Stimulated activated CD4-positive, alpha-beta T cell treated with anti-CD3 and anti-CD28 coated beads, Interleukin-1b, Interleukin-23, amount 100 ng/mL, for 4 hours (primary cell): Measurements from ENCODE around the gene HTT.

Experiments
- DNase-seq, 2 donors: peaks; one replicate each; pipeline ENCODE4 v3.0.0-alpha.2; 2020; ENCODE audit warnings: low read depth in 2 of 2

The HTT gene

DNA sequence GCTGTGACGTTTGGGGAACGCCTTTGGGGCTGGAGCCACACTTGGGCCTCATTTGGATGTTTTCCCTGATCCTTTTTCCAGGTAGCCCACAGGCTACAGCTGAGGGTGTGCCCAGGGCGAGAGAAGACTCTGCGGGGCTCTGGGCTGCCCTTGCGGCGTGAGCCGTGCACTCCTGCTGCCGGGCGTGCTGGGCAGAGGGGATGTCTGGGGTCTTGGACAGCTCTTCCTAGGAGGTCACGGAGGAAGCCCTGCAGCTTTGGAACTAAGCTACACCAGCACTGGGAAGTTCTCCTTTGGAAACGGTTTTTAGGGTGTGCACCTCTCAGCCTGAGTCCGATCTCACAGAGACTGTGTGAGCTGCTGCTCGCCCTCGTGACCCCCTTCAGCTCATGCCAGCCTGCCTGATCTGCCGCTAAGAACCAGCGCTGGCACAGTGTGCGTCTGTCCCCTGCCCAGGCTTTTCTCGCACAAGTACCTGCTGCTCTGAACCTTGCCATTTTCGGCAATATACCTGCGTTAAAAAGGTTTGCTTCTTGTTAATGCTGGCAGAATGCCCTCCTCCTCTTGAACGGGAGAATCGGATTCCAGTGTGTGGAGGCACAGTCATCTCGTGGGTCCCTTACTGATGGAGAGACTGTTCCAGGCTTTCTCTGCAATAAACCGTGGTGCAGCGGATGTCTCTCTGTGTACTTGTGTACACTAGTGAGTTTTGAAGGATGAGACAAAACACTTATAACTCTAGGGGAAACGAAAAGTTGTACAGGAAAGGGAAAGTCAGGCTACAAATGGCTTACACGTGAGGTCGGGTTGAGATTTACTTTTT lies 188.8 kb downstream of the HTT start:
- DNase-seq, result no peak

DNA sequence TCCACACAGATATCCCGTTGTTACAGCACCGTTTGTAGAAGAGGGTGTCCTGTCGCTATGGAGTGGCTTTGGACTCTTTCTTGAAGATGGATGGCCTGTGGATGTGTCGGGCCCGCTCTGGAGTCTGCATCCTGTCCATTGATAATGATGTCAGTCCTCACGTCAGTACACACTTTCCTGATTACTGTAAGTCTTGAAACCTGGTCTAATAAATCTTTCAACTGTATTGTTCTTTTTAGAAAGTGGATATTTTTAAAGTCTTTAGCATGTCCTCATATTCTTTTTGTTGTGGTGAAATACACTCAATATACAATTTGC lies 189.4 kb downstream of the HTT start:
- no peak for DNase-seq

DNA sequence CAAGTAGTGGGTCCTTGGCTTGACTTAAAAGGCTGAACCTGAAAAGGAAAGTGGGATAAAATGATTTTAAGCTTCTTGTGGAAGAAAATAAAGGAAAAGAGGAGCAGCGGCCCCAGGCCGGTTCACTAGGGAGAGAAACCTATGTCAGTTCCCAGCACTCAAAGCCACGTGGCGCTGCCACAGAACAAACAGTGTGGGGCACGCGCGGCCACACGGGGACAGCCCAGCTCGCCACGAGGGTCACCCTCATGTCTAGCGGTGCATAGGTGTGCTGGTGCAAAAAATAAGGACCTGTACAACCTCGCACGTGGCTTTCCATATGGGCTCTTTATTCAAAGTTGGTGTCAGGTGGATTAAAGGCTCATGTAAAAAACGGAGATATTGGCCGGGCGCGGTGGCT lies 191.6 kb downstream of the HTT start:
- no peak for DNase-seq

GRCh38 chr4:3267576-3268394 lies 193.3 kb downstream of the HTT start:
- DNase-seq, result no peak

- no peak for DNase-seq
Observed at GRCh38 chr4:3268395-3269104, 194.1 kb downstream of the HTT start.

DNA sequence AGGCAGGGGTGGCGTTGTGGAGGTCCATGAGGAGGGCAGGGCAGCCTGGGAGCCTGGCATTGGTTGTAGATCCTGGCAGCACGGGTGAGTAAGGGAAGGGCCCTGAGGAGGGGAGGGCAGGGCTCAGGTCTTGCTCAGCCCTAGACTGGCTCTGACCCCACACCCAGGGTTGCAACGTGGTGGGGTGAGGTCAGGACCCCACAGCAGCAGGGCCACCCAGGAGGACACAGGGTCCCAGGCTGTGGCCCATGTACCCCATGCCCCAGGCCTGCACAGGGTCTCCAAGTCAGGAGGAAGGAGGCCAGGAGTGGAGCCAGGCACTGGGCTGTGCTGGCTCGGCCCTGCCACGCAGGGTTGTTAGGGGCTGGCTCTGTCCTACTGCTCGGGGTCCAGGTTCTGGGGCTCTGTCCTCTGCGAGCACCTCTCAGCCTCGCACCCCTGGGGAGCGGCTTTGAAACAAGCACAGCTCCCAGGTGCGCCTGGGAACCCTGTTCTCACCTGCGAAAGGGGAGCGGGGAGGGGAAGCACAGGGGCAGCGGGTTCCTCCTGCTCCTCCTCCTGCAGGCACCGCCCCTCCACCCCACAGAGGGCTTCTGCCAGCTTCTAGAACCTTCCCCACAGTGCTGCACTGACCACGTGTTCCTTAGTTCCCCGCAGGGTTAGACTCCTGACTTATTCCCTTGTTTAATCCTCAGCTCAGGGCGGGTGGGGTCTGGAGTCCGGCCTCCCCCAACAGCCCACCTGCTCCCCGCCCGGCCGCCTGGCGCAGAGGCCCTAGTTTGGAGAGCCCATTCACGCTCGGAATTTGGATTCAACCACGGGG lies 194.8 kb downstream of the HTT start:
- DNase-seq, result no peak

DNA sequence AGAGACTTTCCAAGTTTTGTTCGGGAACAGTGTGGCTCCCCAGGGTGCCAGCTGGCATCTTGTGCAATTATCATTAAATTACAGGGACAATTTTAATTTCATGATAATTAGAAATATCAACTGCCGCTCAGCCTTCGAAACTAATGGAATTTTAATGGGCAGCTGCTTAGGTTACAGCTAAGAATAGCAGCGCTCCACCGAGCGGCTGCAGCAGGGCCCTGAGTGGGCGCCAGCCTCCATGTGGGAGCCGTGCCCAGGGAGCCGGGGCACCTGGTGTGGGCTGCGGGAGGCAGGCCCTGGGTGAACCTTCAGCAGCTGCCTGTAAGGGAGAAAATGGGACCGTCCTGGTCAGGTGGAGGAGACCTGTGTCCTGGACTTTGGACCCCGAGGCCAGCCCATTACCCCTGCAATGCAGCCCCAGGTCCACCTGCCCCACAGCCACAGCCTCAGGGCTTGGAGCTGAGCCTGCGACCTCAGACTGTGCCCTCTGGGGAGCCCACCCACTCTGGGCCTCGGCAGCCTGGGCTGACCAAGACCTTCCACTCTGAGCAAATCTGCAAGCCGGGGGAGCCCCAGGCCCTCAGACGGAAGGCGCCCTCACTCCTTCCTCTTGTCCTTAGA lies 195.6 kb downstream of the HTT start:
- DNase-seq, result no peak

DNA sequence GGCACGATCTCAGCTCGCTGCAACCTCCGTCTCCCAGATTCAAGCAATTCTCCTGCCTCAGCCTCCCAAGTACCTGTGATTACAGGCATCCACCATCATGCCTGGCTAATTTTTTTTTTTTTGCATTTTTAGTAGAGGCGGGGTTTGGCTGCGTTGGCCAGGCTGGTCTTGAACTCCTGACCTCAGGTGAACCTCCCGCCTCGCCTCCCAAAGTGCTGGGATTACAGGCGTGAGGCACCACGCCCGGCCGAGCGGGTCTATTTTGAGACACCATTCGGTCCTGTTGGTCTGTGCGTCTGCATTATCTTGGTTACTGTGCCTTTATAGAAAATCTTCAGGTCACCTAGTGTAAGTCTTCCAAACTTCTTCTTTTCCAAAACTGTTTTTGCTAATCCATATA lies 196.7 kb downstream of the HTT start:
- DNase-seq, result no peak

DNA sequence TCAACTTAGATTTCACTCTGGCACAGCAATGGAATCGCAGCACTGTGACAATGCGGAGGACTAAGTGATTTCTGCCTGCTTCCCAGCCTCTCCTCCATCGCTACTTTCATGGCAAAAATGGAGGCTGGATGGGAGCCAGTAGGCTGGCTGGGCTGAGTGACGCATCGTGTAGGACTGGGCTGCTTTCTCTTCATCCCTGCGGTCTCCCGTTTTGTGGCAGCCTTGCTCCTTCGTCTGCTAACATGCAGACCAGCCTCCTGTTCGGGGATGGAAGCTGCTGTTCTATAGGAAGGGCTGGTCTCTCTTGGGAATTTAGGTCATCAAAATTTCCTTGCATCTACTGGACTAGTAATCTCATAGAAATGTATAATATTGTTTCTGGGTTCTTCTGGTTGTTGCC lies 202.5 kb downstream of the HTT start:
- no peak for DNase-seq

GRCh38 chr4:3280466-3280865 lies 206.0 kb downstream of the HTT start:
- no peak for DNase-seq

DNA sequence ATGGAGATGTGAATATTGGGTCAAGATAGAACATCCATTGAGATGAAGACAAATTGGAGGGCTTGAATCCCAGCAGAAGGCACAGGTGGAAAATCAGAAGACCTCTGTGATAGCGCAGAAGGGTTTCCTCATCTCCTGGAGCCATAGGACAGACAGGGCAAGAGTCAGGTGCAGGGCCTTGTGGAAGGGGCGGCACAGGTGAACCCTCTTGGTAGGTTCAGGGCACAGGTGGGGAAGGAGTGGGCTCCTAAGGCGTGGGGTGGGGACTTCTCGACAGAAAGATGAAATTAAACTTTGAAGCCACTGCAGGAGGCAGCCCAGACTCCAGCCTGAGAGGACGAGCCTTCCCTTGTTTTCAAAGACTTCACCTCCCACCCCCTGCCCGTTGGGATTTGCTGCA lies 209.0 kb downstream of the HTT start:
- no peak for DNase-seq

- no peak for DNase-seq
Observed at GRCh38 chr4:3283916-3284315, 209.4 kb downstream of the HTT start.

- DNase-seq, result no peak
Observed at GRCh38 chr4:3284734-3285557, 210.5 kb downstream of the HTT start.

GRCh38 chr4:3285558-3286334 lies 211.3 kb downstream of the HTT start:
- no peak for DNase-seq

GRCh38 chr4:3286335-3287175 lies 212.1 kb downstream of the HTT start:
- no peak for DNase-seq

DNA sequence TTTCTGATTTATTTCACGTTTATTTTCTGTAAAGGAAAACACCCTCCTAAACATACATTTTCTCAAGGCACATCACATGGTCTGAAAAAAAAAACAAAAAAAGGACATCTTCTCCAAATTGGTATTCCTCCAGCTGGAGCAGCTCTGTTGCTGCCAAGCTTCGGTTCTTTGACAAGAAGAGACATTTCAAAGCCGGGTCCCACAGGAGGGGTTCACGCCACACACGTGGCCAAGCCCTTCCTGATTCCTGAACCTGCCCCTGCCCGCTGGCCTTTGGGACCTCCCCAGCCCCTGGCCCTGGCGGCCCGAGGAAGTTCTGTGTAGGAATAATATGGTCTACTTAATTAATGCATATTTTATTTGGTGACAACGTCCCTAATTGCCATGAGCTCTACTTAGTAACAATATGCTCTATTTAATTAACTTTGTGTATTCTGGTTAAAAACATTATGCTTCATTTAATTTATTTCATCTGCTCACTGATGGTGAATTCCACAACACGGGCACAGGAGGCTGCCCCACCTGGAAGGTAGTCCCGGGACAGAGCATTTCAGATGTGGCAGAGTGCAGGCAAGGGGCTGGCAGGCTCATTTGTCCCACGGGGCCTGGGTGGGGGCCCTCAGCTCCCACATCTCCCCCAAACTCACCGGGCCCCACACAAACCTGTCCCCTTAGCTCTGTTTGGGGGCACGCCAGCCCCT lies 212.9 kb downstream of the HTT start:
- no peak for DNase-seq

GRCh38 chr4:3287972-3288570 lies 213.6 kb downstream of the HTT start:
- no peak for DNase-seq
